Smooth muscle cell (in vitro differentiated cells): ENCODE data around the gene SIT1. TPM values are rescaled to one million over a fixed set of nuclear protein-coding genes. Genes with fewer than 3 reads are reported as not detected.

Source experiments
- DNase-seq: peaks from one replicate; lab custom pipeline; 2025; ENCODE audit not compliant: unreplicated experiment; lab: John Stamatoyannopoulos, UW
- H2AFZ ChIP-seq: fragments of 200-600 bp; sonication (generic); 2 replicates; pipeline ENCODE4 v1.6.0; 2016; ENCODE audit warnings: antibody characterized with exemption, low read depth, mild to moderate bottlenecking
- H3F3A ChIP-seq: fragments of 200-600 bp; sonication (generic); 2 replicates; pipeline ENCODE4 v1.6.0; 2017; ENCODE audit warnings: antibody characterized with exemption, low read depth
- H3K27ac ChIP-seq: fragments of 200-600 bp; sonication (generic); 2 replicates; pipeline ENCODE4 v1.5.1; 2016; ENCODE audit warnings: low read depth, mild to moderate bottlenecking
- H3K27me3 ChIP-seq: fragments of 200-600 bp; sonication (generic); 2 replicates; pipeline ENCODE4 v1.6.1; 2016; ENCODE audit warnings: low read depth, mild to moderate bottlenecking
- H3K36me3 ChIP-seq: fragments of 200-600 bp; sonication (generic); 2 replicates; pipeline ENCODE4 v1.5.1; 2016; ENCODE audit warnings: low read depth
- H3K4me1 ChIP-seq: fragments of 200-600 bp; sonication (generic); 2 replicates; pipeline ENCODE4 v1.5.1; 2016; ENCODE audit warnings: low read depth
- H3K4me2 ChIP-seq: fragments of 200-600 bp; sonication (generic); 2 replicates; pipeline ENCODE4 v1.6.0; 2016; ENCODE audit warnings: mild to moderate bottlenecking
- H3K4me3 ChIP-seq: fragments of 200-600 bp; sonication (generic); 2 replicates; pipeline ENCODE4 v1.5.1; 2016; ENCODE audit warnings: mild to moderate bottlenecking
- H3K79me2 ChIP-seq: fragments of 200-600 bp; sonication (generic); 2 replicates; pipeline ENCODE4 v1.6.0; 2016; ENCODE audit warnings: low read depth, mild to moderate bottlenecking
- H3K9ac ChIP-seq: fragments of 200-600 bp; sonication (generic); 2 replicates; pipeline ENCODE4 v1.6.0; 2016; ENCODE audit warnings: low read depth
- H3K9me3 ChIP-seq: fragments of 200-600 bp; sonication (generic); replicated peaks from 2 replicates; pipeline ENCODE4 v1.5.1; 2016; ENCODE audit warnings: low read depth
- H4K20me1 ChIP-seq: fragments of 200-600 bp; sonication (generic); 2 replicates; pipeline ENCODE4 v1.6.0; 2016; ENCODE audit warnings: low read depth
- WGBS: methylation state at CpG from one replicate; pipeline ENCODE4 v1.1.7; 2016; ENCODE audit warnings: low lambda C conversion rate; 5-methylcytosine and 5-hydroxymethylcytosine counted together
- microRNA-seq: library from miRNA; unstranded; fragments of <30 nt; microRNA quantifications from one replicate; pipeline ENCODE4, GENCODE V29; 2016; ENCODE audit warnings: borderline number of aligned reads
- polyA plus RNA-seq: library from polyadenylated mRNA; unstranded; fragments of >200 nt; fragmentation: Nextera tagmentation; extraction: Ambion mirVana; gene quantifications from 2 replicates; pipeline ENCODE4 v1.2.1, GENCODE V29; 2016
- small RNA-seq: library from RNA; depleted of rRNA; stranded (forward); fragments of <200 nt; gene quantifications from one replicate; pipeline ENCODE3, GENCODE V24; 2014
- total RNA-seq: library from RNA; depleted of rRNA; stranded (reverse); fragments of >200 nt; gene quantifications from 2 replicates; pipeline ENCODE4 v1.2.3, GENCODE V29; 2014
- TF ChIP-seq, protein P1 (sequence below): fragments of 200-600 bp; sonication (generic); IDR thresholded peaks from 2 replicates; pipeline ENCODE4 v1.5.1; 2017; ENCODE audit warnings: borderline replicate concordance, mild to moderate bottlenecking, antibody characterized with exemption; ENCODE audit not compliant: insufficient read depth, poor library complexity, severe bottlenecking

The SIT1 gene
- total and polyA plus RNA-seq, 2 experiments from 2014 or later: not detected

DNA sequence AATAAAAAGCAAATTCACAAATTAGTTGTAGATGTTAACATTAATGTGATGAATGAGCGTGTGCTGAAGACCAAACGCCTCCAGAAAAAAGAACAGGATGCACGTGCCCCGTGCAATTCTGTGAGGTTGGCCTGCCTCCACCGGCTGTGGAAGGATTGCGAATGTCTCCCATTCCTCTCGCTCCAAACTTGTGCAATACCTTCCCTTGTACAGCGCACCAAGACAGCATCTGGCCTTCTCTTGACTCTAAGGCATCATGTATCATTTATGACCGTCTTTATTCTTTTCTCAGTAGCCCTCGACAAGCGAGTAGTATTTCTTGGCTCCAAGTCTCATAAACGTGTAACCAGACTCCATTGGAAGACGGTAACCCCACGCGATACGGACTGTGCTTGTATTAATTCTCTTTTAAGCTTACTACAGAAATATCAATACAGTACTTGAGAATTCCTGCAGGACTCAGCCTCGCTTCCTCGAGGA lies 47.2 kb downstream of the SIT1 start:
- Histone ChIP-seq H3K4me1 (peaks cover 15% of the 10 kb centered on the region), H2AFZ (peak overlapping the region; percentile 24), H4K20me1 (peaks cover 19% of the 10 kb centered on the region), H3K4me2 (peak overlapping the region; percentile 81), H3K36me3 (no peaks in the 10 kb centered on the region), H3K27me3 (no peaks in the 10 kb centered on the region), H3K9me3 (no peaks in the 10 kb centered on the region), H3K79me2 (peaks cover 17% of the 10 kb centered on the region), H3K9ac (peak overlapping the region; percentile 5), H3K27ac (peak overlapping the region; percentile 35), H3F3A (peaks cover 17% of the 10 kb centered on the region), H3K4me3 (peak overlapping the region; percentile 41)
- TF ChIP-seq, protein P1, sequence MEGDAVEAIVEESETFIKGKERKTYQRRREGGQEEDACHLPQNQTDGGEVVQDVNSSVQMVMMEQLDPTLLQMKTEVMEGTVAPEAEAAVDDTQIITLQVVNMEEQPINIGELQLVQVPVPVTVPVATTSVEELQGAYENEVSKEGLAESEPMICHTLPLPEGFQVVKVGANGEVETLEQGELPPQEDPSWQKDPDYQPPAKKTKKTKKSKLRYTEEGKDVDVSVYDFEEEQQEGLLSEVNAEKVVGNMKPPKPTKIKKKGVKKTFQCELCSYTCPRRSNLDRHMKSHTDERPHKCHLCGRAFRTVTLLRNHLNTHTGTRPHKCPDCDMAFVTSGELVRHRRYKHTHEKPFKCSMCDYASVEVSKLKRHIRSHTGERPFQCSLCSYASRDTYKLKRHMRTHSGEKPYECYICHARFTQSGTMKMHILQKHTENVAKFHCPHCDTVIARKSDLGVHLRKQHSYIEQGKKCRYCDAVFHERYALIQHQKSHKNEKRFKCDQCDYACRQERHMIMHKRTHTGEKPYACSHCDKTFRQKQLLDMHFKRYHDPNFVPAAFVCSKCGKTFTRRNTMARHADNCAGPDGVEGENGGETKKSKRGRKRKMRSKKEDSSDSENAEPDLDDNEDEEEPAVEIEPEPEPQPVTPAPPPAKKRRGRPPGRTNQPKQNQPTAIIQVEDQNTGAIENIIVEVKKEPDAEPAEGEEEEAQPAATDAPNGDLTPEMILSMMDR: no peak
- no peak for DNase-seq
- WGBS: 32% methylated on average over 18 of the region's 18 CpGs

GRCh38 chr9:35599763-35600604 lies 50.7 kb downstream of the SIT1 start:
- TF ChIP-seq, protein P1: no peak
- no peak overlapping the region for H2AFZ ChIP-seq
- peaks cover 3% of the 10 kb centered on the region for H3K4me1 ChIP-seq
- H3K36me3 ChIP-seq: no peaks in the 10 kb centered on the region
- 78% methylated on average over 14 of the region's 14 CpGs for WGBS
- H3K27me3 ChIP-seq: no peaks in the 10 kb centered on the region
- no peak overlapping the region for H3K4me3 ChIP-seq
- no peak overlapping the region for H3K9ac ChIP-seq
- no peaks in the 10 kb centered on the region for H4K20me1 ChIP-seq
- H3K9me3 ChIP-seq: no peaks in the 10 kb centered on the region
- H3K79me2 ChIP-seq: no peaks in the 10 kb centered on the region
- H3F3A ChIP-seq: peaks cover 17% of the 10 kb centered on the region
- no peak for DNase-seq
- no peak overlapping the region for H3K4me2 ChIP-seq
- no peak overlapping the region for H3K27ac ChIP-seq

Small RNA genes within 50 kb of the gene (microRNA-seq; reads per million reads assigned to microRNA genes)
- 4.1 reads per million for gene MIR4667

Small RNA genes within 50 kb of the gene (small RNA-seq; reads per million reads assigned to genes)
- gene MIR4667 (not detected), gene RMRP (not detected), gene RN7SL22P (not detected)

Other genes with a start within 250 kb of the SIT1 start
- gene RUSC2, start 160.8 kb downstream of the SIT1 start, total RNA-seq: 16.5 and 18.1 TPM in 2 replicates
- gene RUSC2, start 160.8 kb downstream of the SIT1 start, polyA plus RNA-seq: 21.8 and 29.5 TPM in 2 replicates
- 10.0 and 14.2 TPM in 2 replicates for gene TESK1, start 45.7 kb downstream of the SIT1 start, total RNA-seq
- gene TESK1, start 45.7 kb downstream of the SIT1 start, polyA plus RNA-seq: 19.4 and 25.6 TPM in 2 replicates
- gene CD72, start 32.5 kb downstream of the SIT1 start, total RNA-seq: 0.45 and 3.0 TPM in 2 replicates
- gene CD72, start 32.5 kb downstream of the SIT1 start, polyA plus RNA-seq: 2.9 and 3.9 TPM in 2 replicates
- gene RMRP, start 7.1 kb upstream of the SIT1 start, total RNA-seq: 10,156 and 21,067 TPM in 2 replicates
- gene RMRP, start 7.1 kb upstream of the SIT1 start, polyA plus RNA-seq: not detected in 2 replicates
- 9.8 and 19.6 TPM in 2 replicates for gene CCDC107, start 7.4 kb upstream of the SIT1 start, total RNA-seq
- 35.5 and 37.1 TPM in 2 replicates for gene CCDC107, start 7.4 kb upstream of the SIT1 start, polyA plus RNA-seq
- gene ARHGEF39, start 14.3 kb upstream of the SIT1 start, total RNA-seq: 0.49 and 2.1 TPM in 2 replicates
- gene ARHGEF39, start 14.3 kb upstream of the SIT1 start, polyA plus RNA-seq: 1.9 and 2.9 TPM in 2 replicates
- gene CA9, start 23.0 kb upstream of the SIT1 start, total RNA-seq: 1.7 and 4.6 TPM in 2 replicates
- gene CA9, start 23.0 kb upstream of the SIT1 start, polyA plus RNA-seq: 5.9 TPM in 1 of 2 replicates, not detected in the other
- gene TPM2, start 39.0 kb upstream of the SIT1 start, total RNA-seq: 854 and 925 TPM in 2 replicates
- 2,012 and 2,131 TPM in 2 replicates for gene TPM2, start 39.0 kb upstream of the SIT1 start, polyA plus RNA-seq
- 130 and 150 TPM in 2 replicates for gene TLN1, start 81.3 kb upstream of the SIT1 start, total RNA-seq
- gene TLN1, start 81.3 kb upstream of the SIT1 start, polyA plus RNA-seq: 112 and 145 TPM in 2 replicates
- 66.9 and 73.5 TPM in 2 replicates for gene CREB3, start 81.7 kb upstream of the SIT1 start, total RNA-seq
- gene CREB3, start 81.7 kb upstream of the SIT1 start, polyA plus RNA-seq: 81.0 and 99.2 TPM in 2 replicates
- gene GBA2, start 98.3 kb upstream of the SIT1 start, total RNA-seq: 33.8 and 37.8 TPM in 2 replicates
- 35.3 and 52.7 TPM in 2 replicates for gene GBA2, start 98.3 kb upstream of the SIT1 start, polyA plus RNA-seq
- 15.3 and 18.3 TPM in 2 replicates for gene RGP1, start 98.4 kb upstream of the SIT1 start, total RNA-seq
- 12.8 and 14.6 TPM in 2 replicates for gene RGP1, start 98.4 kb upstream of the SIT1 start, polyA plus RNA-seq
- not detected in 2 replicates for gene MSMP, start 103.3 kb upstream of the SIT1 start, total RNA-seq
- gene MSMP, start 103.3 kb upstream of the SIT1 start, polyA plus RNA-seq: not detected in 2 replicates
- gene NPR2, start 140.7 kb upstream of the SIT1 start, total RNA-seq: 19.4 and 24.8 TPM in 2 replicates
- gene NPR2, start 140.7 kb upstream of the SIT1 start, polyA plus RNA-seq: 16.4 and 20.1 TPM in 2 replicates
- 0.85 TPM in 1 of 2 replicates, not detected in the other for gene SPAG8, start 161.3 kb upstream of the SIT1 start, total RNA-seq
- gene SPAG8, start 161.3 kb upstream of the SIT1 start, polyA plus RNA-seq: 0.44 and 1.2 TPM in 2 replicates
- gene HINT2, start 164.1 kb upstream of the SIT1 start, total RNA-seq: 7.7 and 20.4 TPM in 2 replicates
- 66.7 and 67.8 TPM in 2 replicates for gene HINT2, start 164.1 kb upstream of the SIT1 start, polyA plus RNA-seq
- gene FAM221B, start 177.8 kb upstream of the SIT1 start, total RNA-seq: not detected in 2 replicates
- not detected in 2 replicates for gene FAM221B, start 177.8 kb upstream of the SIT1 start, polyA plus RNA-seq
- 4.5 and 4.9 TPM in 2 replicates for gene TMEM8B, start 178.3 kb upstream of the SIT1 start, total RNA-seq
- 12.4 and 18.7 TPM in 2 replicates for gene TMEM8B, start 178.3 kb upstream of the SIT1 start, polyA plus RNA-seq
- not detected in 2 replicates for gene OR13J1, start 219.5 kb upstream of the SIT1 start, total RNA-seq
- gene OR13J1, start 219.5 kb upstream of the SIT1 start, polyA plus RNA-seq: not detected in 2 replicates